ENCODE results near the gene KRTAP10-11.
A peak's percentile ranks its signal among the peaks of the same experiment; 100 is the strongest.

KRTAP10-11 gene

DNA sequence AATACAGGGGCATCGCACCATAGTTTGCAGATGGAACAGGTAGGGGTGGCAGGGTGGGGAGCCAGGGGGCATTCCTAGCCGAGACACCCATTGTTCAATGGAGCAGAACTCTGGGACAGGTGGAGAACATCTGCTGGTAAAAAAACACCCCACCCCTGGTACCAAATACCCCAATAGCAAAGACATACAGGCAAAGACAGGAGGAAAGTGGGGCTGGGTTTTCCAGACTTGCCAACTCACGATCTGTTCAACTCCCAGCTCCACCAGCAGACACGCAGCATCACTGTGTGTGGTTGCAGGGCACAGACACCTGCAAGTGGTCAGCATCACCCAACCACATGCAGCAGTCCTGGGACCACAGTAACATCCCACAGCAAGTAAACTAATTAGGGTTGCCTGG lies 34.7 kb upstream of the KRTAP10-11 start:
- TF ChIP-seq, protein P1, sequence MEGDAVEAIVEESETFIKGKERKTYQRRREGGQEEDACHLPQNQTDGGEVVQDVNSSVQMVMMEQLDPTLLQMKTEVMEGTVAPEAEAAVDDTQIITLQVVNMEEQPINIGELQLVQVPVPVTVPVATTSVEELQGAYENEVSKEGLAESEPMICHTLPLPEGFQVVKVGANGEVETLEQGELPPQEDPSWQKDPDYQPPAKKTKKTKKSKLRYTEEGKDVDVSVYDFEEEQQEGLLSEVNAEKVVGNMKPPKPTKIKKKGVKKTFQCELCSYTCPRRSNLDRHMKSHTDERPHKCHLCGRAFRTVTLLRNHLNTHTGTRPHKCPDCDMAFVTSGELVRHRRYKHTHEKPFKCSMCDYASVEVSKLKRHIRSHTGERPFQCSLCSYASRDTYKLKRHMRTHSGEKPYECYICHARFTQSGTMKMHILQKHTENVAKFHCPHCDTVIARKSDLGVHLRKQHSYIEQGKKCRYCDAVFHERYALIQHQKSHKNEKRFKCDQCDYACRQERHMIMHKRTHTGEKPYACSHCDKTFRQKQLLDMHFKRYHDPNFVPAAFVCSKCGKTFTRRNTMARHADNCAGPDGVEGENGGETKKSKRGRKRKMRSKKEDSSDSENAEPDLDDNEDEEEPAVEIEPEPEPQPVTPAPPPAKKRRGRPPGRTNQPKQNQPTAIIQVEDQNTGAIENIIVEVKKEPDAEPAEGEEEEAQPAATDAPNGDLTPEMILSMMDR (IDR thresholded peaks at IDR 0.05) = no peak
- peaks cover 9% of the 10 kb centered on the region for H3K27me3 Mint-ChIP-seq (ENCODE audit: low read depth, poor library complexity)
- peaks cover 13% of the 10 kb centered on the region for H3K36me3 Mint-ChIP-seq (ENCODE audit: low read depth)
- H3K27ac Mint-ChIP-seq = no peak overlapping the region
- H3K4me1 Mint-ChIP-seq = peaks cover 21% of the 10 kb centered on the region
- DNase-seq = no peak
- peaks cover 42% of the 10 kb centered on the region for H3K9me3 Mint-ChIP-seq
- no peak overlapping the region for H3K4me3 Mint-ChIP-seq

- no peak for DNase-seq
- TF ChIP-seq, protein P1 (IDR thresholded peaks at IDR 0.05) = no peak
- peaks cover 13% of the 10 kb centered on the region for H3K36me3 Mint-ChIP-seq (ENCODE audit: low read depth)
- peaks cover 42% of the 10 kb centered on the region for H3K9me3 Mint-ChIP-seq
- H3K4me1 Mint-ChIP-seq = peaks cover 26% of the 10 kb centered on the region
- H3K4me3 Mint-ChIP-seq = no peak within 1 kb of the TSS
- peaks cover 9% of the 10 kb centered on the region for H3K27me3 Mint-ChIP-seq (ENCODE audit: low read depth, poor library complexity)
- no peak within 1 kb of the TSS for H3K27ac Mint-ChIP-seq
These were observed 34.2 kb upstream of the KRTAP10-11 start, which contains the start of gene KRTAP10-8 for GRCh38 chr21:44612029-44612486. Gene KRTAP10-8 (plus strand): TSS chr21:44612079. CDS start chr21:44612101, 22 bp downstream.

DNA sequence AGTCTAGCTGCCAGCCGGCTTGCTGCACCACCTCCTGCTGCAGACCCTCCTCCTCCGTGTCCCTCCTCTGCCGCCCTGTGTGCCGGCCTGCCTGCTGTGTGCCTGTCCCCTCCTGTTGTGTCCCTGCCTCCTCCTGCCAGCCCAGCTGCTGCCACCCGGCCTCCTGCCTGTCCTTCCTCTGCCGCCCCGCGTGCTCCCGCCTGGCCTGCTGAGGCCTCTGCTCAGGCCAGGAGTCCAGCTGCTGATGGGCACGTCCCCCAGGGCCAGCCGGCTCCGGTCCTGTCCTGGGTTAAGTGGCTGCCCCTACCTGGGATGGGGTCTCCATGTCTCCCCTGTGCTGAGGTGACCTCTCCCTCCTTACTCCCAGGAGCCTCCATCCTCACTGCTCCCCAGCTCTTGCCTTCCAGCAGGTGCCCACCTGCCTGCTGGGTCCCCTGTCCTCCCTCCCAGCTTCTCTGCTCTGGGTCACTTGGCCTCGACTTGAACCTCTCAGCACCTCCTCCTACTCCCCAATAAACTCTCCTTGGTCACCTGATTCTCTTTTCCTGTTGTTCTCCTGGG lies 33.5 kb upstream of the KRTAP10-11 start:
- no peak overlapping the region for H3K4me3 Mint-ChIP-seq
- H3K9me3 Mint-ChIP-seq = peaks cover 42% of the 10 kb centered on the region
- H3K27ac Mint-ChIP-seq = no peak overlapping the region
- TF ChIP-seq, protein P1 (IDR thresholded peaks at IDR 0.05) = no peak
- peaks cover 13% of the 10 kb centered on the region for H3K36me3 Mint-ChIP-seq (ENCODE audit: low read depth)
- no peak for DNase-seq
- H3K4me1 Mint-ChIP-seq = peaks cover 28% of the 10 kb centered on the region
- H3K27me3 Mint-ChIP-seq (ENCODE audit: low read depth, poor library complexity) = peaks cover 9% of the 10 kb centered on the region

GRCh38 chr21:44613386-44614155 lies 32.6 kb upstream of the KRTAP10-11 start:
- H3K4me3 Mint-ChIP-seq = no peak overlapping the region
- peaks cover 9% of the 10 kb centered on the region for H3K27me3 Mint-ChIP-seq (ENCODE audit: low read depth, poor library complexity)
- DNase-seq = no peak
- TF ChIP-seq, protein P1 (IDR thresholded peaks at IDR 0.05) = no peak
- H3K4me1 Mint-ChIP-seq = peaks cover 28% of the 10 kb centered on the region
- no peak overlapping the region for H3K27ac Mint-ChIP-seq
- peaks cover 13% of the 10 kb centered on the region for H3K36me3 Mint-ChIP-seq (ENCODE audit: low read depth)
- H3K9me3 Mint-ChIP-seq = peaks cover 43% of the 10 kb centered on the region

GRCh38 chr21:44614161-44614631 lies 32.0 kb upstream of the KRTAP10-11 start:
- H3K4me3 Mint-ChIP-seq = no peak overlapping the region
- H3K9me3 Mint-ChIP-seq = peaks cover 43% of the 10 kb centered on the region
- peaks cover 9% of the 10 kb centered on the region for H3K36me3 Mint-ChIP-seq (ENCODE audit: low read depth)
- TF ChIP-seq, protein P1 (IDR thresholded peaks at IDR 0.05) = no peak
- peaks cover 9% of the 10 kb centered on the region for H3K27me3 Mint-ChIP-seq (ENCODE audit: low read depth, poor library complexity)
- H3K4me1 Mint-ChIP-seq = peaks cover 28% of the 10 kb centered on the region
- peak overlapping the region; percentile 93 for H3K27ac Mint-ChIP-seq
- no peak for DNase-seq

Measured in nephron progenitor cell (in vitro differentiated cells).